Neuronal stem cell (in vitro differentiated cells): ENCODE measurements around the gene PREPL.
"Not testable (repeated sequence)": the region's sequence is repeated elsewhere in the genome, so short reads cannot be mapped to it uniquely, and the experiment has no call there.

Experiments used
- DNase-seq: peaks from one replicate; pipeline ENCODE4 v3.0.0-alpha.2; 2013; ENCODE audit warnings: low spot score
- H2AFZ ChIP-seq: one replicate; pipeline ENCODE4 v1.6.1; 2013; ENCODE audit warnings: mild to moderate bottlenecking, low read length, inconsistent platforms
- H2AK5ac ChIP-seq: 2 replicates; pipeline ENCODE4 v1.6.1; 2013; ENCODE audit warnings: low read depth, mild to moderate bottlenecking, inconsistent platforms, low read length, moderate library complexity, mixed read lengths
- H2BK120ac ChIP-seq: 2 replicates; pipeline ENCODE4 v1.6.1; 2013; ENCODE audit warnings: low read depth, mild to moderate bottlenecking, inconsistent platforms, low read length, moderate library complexity, mixed read lengths
- H2BK12ac ChIP-seq: one replicate; pipeline ENCODE4 v1.6.1; 2013; ENCODE audit warnings: low read length, inconsistent platforms
- H2BK15ac ChIP-seq: 2 replicates; pipeline ENCODE4 v1.6.1; 2013; ENCODE audit warnings: mild to moderate bottlenecking, low read length, inconsistent platforms, mixed read lengths
- H2BK5ac ChIP-seq: one replicate; pipeline ENCODE4 v1.6.1; 2013; ENCODE audit warnings: inconsistent platforms, mild to moderate bottlenecking, low read length, moderate library complexity
- H3K14ac ChIP-seq: one replicate; pipeline ENCODE4 v1.6.1; 2013; ENCODE audit warnings: low read length, inconsistent platforms
- H3K18ac ChIP-seq: 2 replicates; pipeline ENCODE4 v1.6.1; 2013; ENCODE audit warnings: low read length, inconsistent platforms
- H3K23ac ChIP-seq: 2 replicates; pipeline ENCODE4 v1.6.1; 2013; ENCODE audit warnings: low read depth, mild to moderate bottlenecking, mixed read lengths, low read length, inconsistent platforms; ENCODE audit not compliant: poor library complexity
- H3K27ac ChIP-seq: replicated peaks from 3 replicates; pipeline ENCODE4 v1.5.1; 2013; ENCODE audit warnings: low read length, inconsistent platforms
- H3K27me3 ChIP-seq, 3 experiments: 2 replicates each; pipeline ENCODE4 v1.6.1; 2013; ENCODE audit warnings: low read length in 3 of 3, mild to moderate bottlenecking in 2 of 3, inconsistent platforms in 1 of 3, low read depth in 1 of 3, mixed read lengths in 1 of 3, moderate library complexity in 1 of 3; ENCODE audit not compliant: control insufficient read depth in 3 of 3, insufficient read depth in 3 of 3
- H3K36me3 ChIP-seq, 2 donors: replicated peaks in 1 of 2; 2 replicates each; pipeline ENCODE4 v1.6.1; 2013; ENCODE audit warnings: low read length in 2 of 2; ENCODE audit not compliant: control insufficient read depth in 2 of 2, insufficient read depth in 2 of 2
- H3K4ac ChIP-seq: 2 replicates; pipeline ENCODE4 v1.6.1; 2013; ENCODE audit warnings: inconsistent platforms, mild to moderate bottlenecking, low read length, moderate library complexity
- H3K4me1 ChIP-seq, 2 donors: 1 replicate in 1 of 2; 2 replicates in 1 of 2; pipeline ENCODE4 v1.6.1; 2013; ENCODE audit warnings: low read length in 2 of 2, low read depth in 1 of 2; ENCODE audit not compliant: control insufficient read depth in 2 of 2, insufficient read depth in 1 of 2
- H3K4me2 ChIP-seq: one replicate; pipeline ENCODE4 v1.6.1; 2013; ENCODE audit warnings: mild to moderate bottlenecking, low read length, inconsistent platforms; ENCODE audit not compliant: insufficient read depth, poor library complexity, severe bottlenecking
- H3K4me3 ChIP-seq, 2 donors: 2 replicates each; pipeline ENCODE4 v1.5.1; 2013; ENCODE audit warnings: low read length in 2 of 2, mild to moderate bottlenecking in 2 of 2, inconsistent platforms in 1 of 2, moderate library complexity in 1 of 2
- H3K79me1 ChIP-seq: one replicate; pipeline ENCODE4 v1.6.1; 2013; ENCODE audit warnings: low read depth, mild to moderate bottlenecking, inconsistent platforms, low read length, moderate library complexity
- H3K9ac ChIP-seq: one replicate; pipeline ENCODE4 v1.6.1; 2013; ENCODE audit warnings: mild to moderate bottlenecking, low read depth, low read length, inconsistent platforms; ENCODE audit not compliant: poor library complexity
- H3K9me3 ChIP-seq, 2 donors: replicated peaks in 1 of 2; 2 replicates each; pipeline versions ENCODE3 to v1.6.1; 2013; ENCODE audit warnings: low read length in 2 of 2, mild to moderate bottlenecking in 2 of 2, inconsistent platforms in 1 of 2, low read depth in 1 of 2, mixed read lengths in 1 of 2, moderate library complexity in 1 of 2; ENCODE audit not compliant: control insufficient read depth in 2 of 2, insufficient read depth in 1 of 2
- H4K8ac ChIP-seq: one replicate; pipeline ENCODE4 v1.6.1; 2013; ENCODE audit warnings: low read depth, mild to moderate bottlenecking, inconsistent platforms, low read length, moderate library complexity
- H4K91ac ChIP-seq: one replicate; pipeline ENCODE4 v1.6.1; 2013; ENCODE audit warnings: low read length, low read depth, mild to moderate bottlenecking, inconsistent platforms; ENCODE audit not compliant: poor library complexity
- WGBS, 2 donors: extraction: QIAGEN DNeasy Blood & Tissue Kit; methylation state at CpG; one replicate each; pipeline ENCODE4 v1.1.7; 2013; ENCODE audit warnings: missing lambda C conversion rate in 2 of 2, mixed read lengths in 1 of 2; ENCODE audit not compliant: insufficient read length in 2 of 2, insufficient replicate concordance in 1 of 2; ENCODE audit errors: extremely low coverage in 2 of 2; 5-methylcytosine and 5-hydroxymethylcytosine counted together

The PREPL gene

DNA sequence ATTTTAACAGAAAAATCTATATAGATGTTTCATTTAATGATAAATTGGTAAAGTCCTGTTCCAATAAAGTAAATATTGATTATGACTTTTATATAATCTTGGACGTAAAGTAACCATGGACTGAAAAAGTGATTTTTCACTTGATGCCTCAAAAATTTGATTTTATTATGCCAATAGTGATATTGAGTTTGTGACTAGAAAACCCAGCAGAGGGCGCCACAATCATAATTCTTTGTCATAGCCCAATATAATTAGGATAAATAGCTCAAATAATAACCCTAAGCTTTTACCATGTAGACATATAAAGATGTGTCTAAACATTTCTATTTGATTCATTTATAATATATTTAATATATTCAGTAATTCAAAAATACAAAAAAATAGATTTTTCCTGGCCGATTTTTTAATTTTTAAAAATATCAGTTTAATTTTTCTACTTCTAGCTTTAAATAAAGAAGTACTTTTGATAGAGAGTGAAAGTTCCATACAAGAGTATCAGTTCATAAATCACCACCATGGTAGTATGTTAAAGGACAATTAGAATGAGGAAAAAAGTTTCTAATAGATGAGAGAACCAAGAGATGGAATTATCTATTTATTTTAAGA, 31.1 kb upstream of the PREPL start:
- Histone ChIP-seq H3K14ac (no peak overlapping the region), H3K4ac (no peak overlapping the region), H3K18ac (no peak overlapping the region), H2BK5ac (no peak overlapping the region), H2BK120ac (no peak overlapping the region), H3K23ac (no peak overlapping the region), H3K36me3 (no peaks in the 10 kb centered on the region), H3K4me1 (peaks cover 0 to 4% of the 10 kb centered on the region in 2 donors), H3K27ac (no peak overlapping the region), H2AK5ac (no peak overlapping the region), H4K91ac (no peak overlapping the region), H2BK15ac (no peak overlapping the region), H3K4me2 (no peak overlapping the region), H4K8ac (no peak overlapping the region), H3K79me1 (no peaks in the 10 kb centered on the region), H3K27me3 (no peaks in the 10 kb centered on the region), H3K4me3 (no peak overlapping the region), H3K9ac (no peak overlapping the region), H3K9me3 (peaks cover 0 to 4% of the 10 kb centered on the region in 2 donors), H2AFZ (no peak overlapping the region), H2BK12ac (no peak overlapping the region)
- WGBS, 2 donors: no CpG with 5 or more reads among the region's 3 CpGs
- peak; percentile 43 for DNase-seq

- no peak overlapping the region for H2AFZ ChIP-seq
- no peak overlapping the region for H2BK15ac ChIP-seq
- no peak for DNase-seq
- H3K36me3 ChIP-seq: no peaks in the 10 kb centered on the region
- WGBS, 2 donors: no CpG with 5 or more reads among the region's 1 CpG
- H3K79me1 ChIP-seq: no peaks in the 10 kb centered on the region
- no peak overlapping the region for H3K18ac ChIP-seq
- no peak overlapping the region for H2BK12ac ChIP-seq
- no peak overlapping the region for H3K9ac ChIP-seq
- no peak overlapping the region for H2AK5ac ChIP-seq
- no peak overlapping the region for H3K4me3 ChIP-seq
- no peak overlapping the region for H2BK120ac ChIP-seq
- H4K91ac ChIP-seq: no peak overlapping the region
- no peak overlapping the region for H3K27ac ChIP-seq
- peaks cover 0 to 4% of the 10 kb centered on the region in 2 donors for H3K4me1 ChIP-seq
- no peak overlapping the region for H3K4ac ChIP-seq
- H3K23ac ChIP-seq: no peak overlapping the region
- peaks cover 0 to 10% of the 10 kb centered on the region in 2 donors for H3K9me3 ChIP-seq
- no peak overlapping the region for H4K8ac ChIP-seq
- H3K14ac ChIP-seq: no peak overlapping the region
- no peak overlapping the region for H3K4me2 ChIP-seq
- no peaks in the 10 kb centered on the region for H3K27me3 ChIP-seq
- no peak overlapping the region for H2BK5ac ChIP-seq
Observed at GRCh38 chr2:44389895-44390294, 28.6 kb upstream of the PREPL start.

- WGBS, 2 donors: no CpG with 5 or more reads among the region's 4 CpGs
- Histone ChIP-seq H2AFZ (no peak overlapping the region), H3K4ac (no peak overlapping the region), H2BK15ac (no peak overlapping the region), H4K8ac (no peak overlapping the region), H3K18ac (no peak overlapping the region), H4K91ac (no peak overlapping the region), H3K9ac (no peak overlapping the region), H3K9me3 (peaks cover 0 to 10% of the 10 kb centered on the region in 2 donors), H3K27ac (no peak overlapping the region), H3K27me3 (no peaks in the 10 kb centered on the region), H2BK120ac (no peak overlapping the region), H3K79me1 (no peaks in the 10 kb centered on the region), H3K23ac (no peak overlapping the region), H3K36me3 (no peaks in the 10 kb centered on the region), H2BK5ac (no peak overlapping the region), H3K4me1 (peaks cover 0 to 4% of the 10 kb centered on the region in 2 donors), H3K14ac (no peak overlapping the region), H2BK12ac (no peak overlapping the region), H3K4me3 (no peak overlapping the region), H2AK5ac (no peak overlapping the region), H3K4me2 (no peak overlapping the region)
- DNase-seq: no peak
Observed at GRCh38 chr2:44388877-44389276, 27.6 kb upstream of the PREPL start.

GRCh38 chr2:44385226-44385625, 23.9 kb upstream of the PREPL start:
- not testable (repeated sequence) for H2AFZ ChIP-seq, H2BK12ac ChIP-seq, H3K14ac ChIP-seq, H2AK5ac ChIP-seq, H3K79me1 ChIP-seq, H3K4me2 ChIP-seq, H2BK120ac ChIP-seq, H3K4ac ChIP-seq, H3K23ac ChIP-seq, H3K4me3 ChIP-seq, H3K4me1 ChIP-seq, H3K9me3 ChIP-seq, H2BK5ac ChIP-seq, H3K9ac ChIP-seq, H4K91ac ChIP-seq, H3K27me3 ChIP-seq, H3K18ac ChIP-seq, H3K36me3 ChIP-seq, H3K27ac ChIP-seq, H2BK15ac ChIP-seq, H4K8ac ChIP-seq, DNase-seq
- WGBS, 2 donors: no CpG with 5 or more reads among the region's 2 CpGs
